Cardiac muscle cell (in vitro differentiated cells and primary cell): ENCODE measurements around the gene VPS54. TPM values are rescaled to one million over a fixed set of nuclear protein-coding genes. Genes with fewer than 3 reads are reported as not detected.
A peak's percentile ranks its signal among the peaks of the same experiment; 100 is the strongest.
"Not testable (repeated sequence)": the region's sequence is repeated elsewhere in the genome, so short reads cannot be mapped to it uniquely, and the experiment has no call there.

Source experiments
- DNase-seq, 2 donors: peaks; one replicate each; pipeline versions ENCODE4 v3.0.0 to v3.0.0-alpha.2; 2010 to 2017; ENCODE audit warnings: low read depth in 1 of 2, low spot score in 1 of 2
- H3K27ac ChIP-seq: fragments of 200-600 bp; sonication (generic); 2 replicates; pipeline ENCODE4 v1.5.1; 2016
- H3K27me3 ChIP-seq: fragments of 200-600 bp; sonication (generic); 2 replicates; pipeline ENCODE4 v1.6.0; 2016; ENCODE audit warnings: control low read depth
- H3K36me3 ChIP-seq: fragments of 200-600 bp; sonication (generic); 2 replicates; pipeline ENCODE4 v1.5.1; 2016; ENCODE audit warnings: control low read depth
- H3K4me1 ChIP-seq: fragments of 200-600 bp; sonication (generic); 2 replicates; pipeline ENCODE4 v1.8.1; 2017; ENCODE audit warnings: low read depth, mild to moderate bottlenecking, mixed run types
- H3K4me3 ChIP-seq: fragments of 200-600 bp; sonication (generic); 2 replicates; pipeline ENCODE4 v1.5.1; 2016; ENCODE audit warnings: mild to moderate bottlenecking
- H3K9me3 ChIP-seq: fragments of 200-600 bp; sonication (generic); 2 replicates; pipeline ENCODE4 v1.5.1; 2017; ENCODE audit warnings: low read depth, mild to moderate bottlenecking, control low read depth
- CTCF ChIP-seq: IDR thresholded peaks from 2 replicates; pipeline ENCODE4 v1.5.1; 2012; ENCODE audit warnings: low read depth, mild to moderate bottlenecking, low read length
- polyA plus RNA-seq: library from polyadenylated mRNA; unstranded; fragments of >200 nt; fragmentation: Nextera tagmentation; extraction: Ambion mirVana; gene quantifications from 2 replicates; pipeline ENCODE4 v1.2.1, GENCODE V29; 2016
- total RNA-seq: library from RNA; depleted of rRNA; stranded (reverse); fragments of >200 nt; gene quantifications from 2 replicates; pipeline ENCODE4 v1.2.3, GENCODE V29; 2016

Gene VPS54
- total and polyA plus RNA-seq, 2 experiments from 2014 or later: 18.7 to 22.4 TPM

- Histone ChIP-seq H3K4me1 (peaks cover 76% of the 10 kb centered on the region), H3K36me3 (peaks cover 7% of the 10 kb centered on the region), H3K27ac (peak overlapping the region; percentile 93), H3K27me3 (no peaks in the 10 kb centered on the region), H3K9me3 (no peaks in the 10 kb centered on the region), H3K4me3 (no peak overlapping the region)
- TF ChIP-seq CTCF: no peak
- no peak for DNase-seq
Observed at GRCh38 chr2:63851691-63852311, 167.4 kb downstream of the VPS54 start.

GRCh38 chr2:63850649-63851048, 168.6 kb downstream of the VPS54 start:
- peaks cover 85% of the 10 kb centered on the region for H3K4me1 ChIP-seq
- DNase-seq: no peak
- peak overlapping the region; percentile 93 for H3K27ac ChIP-seq
- H3K36me3 ChIP-seq: no peaks in the 10 kb centered on the region
- peak overlapping the region; percentile 16 for H3K4me3 ChIP-seq
- H3K27me3 ChIP-seq: no peaks in the 10 kb centered on the region
- TF ChIP-seq CTCF: no peak
- no peaks in the 10 kb centered on the region for H3K9me3 ChIP-seq

GRCh38 chr2:63850204-63850571, 169.0 kb downstream of the VPS54 start:
- no peak for DNase-seq
- H3K9me3 ChIP-seq: no peaks in the 10 kb centered on the region
- H3K4me1 ChIP-seq: peaks cover 90% of the 10 kb centered on the region
- H3K36me3 ChIP-seq: no peaks in the 10 kb centered on the region
- peak overlapping the region; percentile 16 for H3K4me3 ChIP-seq
- no peaks in the 10 kb centered on the region for H3K27me3 ChIP-seq
- no peak for TF ChIP-seq CTCF
- H3K27ac ChIP-seq: peak overlapping the region; percentile 93

GRCh38 chr2:63849381-63850203, 169.6 kb downstream of the VPS54 start:
- DNase-seq: peak in 1 of 2 donors; percentile 42
- Histone ChIP-seq H3K4me1 (peaks cover 90% of the 10 kb centered on the region), H3K27me3 (no peaks in the 10 kb centered on the region), H3K36me3 (no peaks in the 10 kb centered on the region), H3K4me3 (peak overlapping the region; percentile 16), H3K9me3 (no peaks in the 10 kb centered on the region), H3K27ac (peak overlapping the region; percentile 93)
- TF ChIP-seq CTCF: no peak

GRCh38 chr2:63847571-63847970, 171.7 kb downstream of the VPS54 start:
- peaks cover 70% of the 10 kb centered on the region for H3K4me1 ChIP-seq
- H3K27ac ChIP-seq: peak overlapping the region; percentile 93
- peak overlapping the region; percentile 54 for H3K4me3 ChIP-seq
- H3K27me3 ChIP-seq, DNase-seq, H3K9me3 ChIP-seq, H3K36me3 ChIP-seq: not testable (repeated sequence)

GRCh38 chr2:63846487-63846886, 172.7 kb downstream of the VPS54 start:
- H3K9me3 ChIP-seq: no peaks in the 10 kb centered on the region
- peak overlapping the region; percentile 54 for H3K4me3 ChIP-seq
- DNase-seq: peak; percentile 43 to 81
- H3K27me3 ChIP-seq: no peaks in the 10 kb centered on the region
- H3K4me1 ChIP-seq: peaks cover 62% of the 10 kb centered on the region
- H3K36me3 ChIP-seq: no peaks in the 10 kb centered on the region
- H3K27ac ChIP-seq: peak overlapping the region; percentile 93
- no peak for TF ChIP-seq CTCF
